H9 (cell line): ENCODE measurements around the gene FBXO31. TPM values are rescaled to one million over a fixed set of nuclear protein-coding genes. Genes with fewer than 3 reads are reported as not detected.

ENCODE experiments used
- DNase-seq: peaks from one replicate; pipeline ENCODE4 v3.0.0-alpha.2; 2017
- H2AFZ ChIP-seq: one replicate; pipeline ENCODE4 v1.6.1; 2013; ENCODE audit warnings: mild to moderate bottlenecking, low read length, control low read depth, moderate library complexity
- H2AK5ac ChIP-seq: 2 replicates; pipeline ENCODE4 v1.6.1; 2013; ENCODE audit warnings: low read length, control low read depth, mixed read lengths; ENCODE audit not compliant: insufficient read length
- H2BK120ac ChIP-seq: one replicate; pipeline ENCODE4 v1.6.1; 2013; ENCODE audit warnings: low read depth, mild to moderate bottlenecking, low read length, control low read depth, inconsistent platforms; ENCODE audit not compliant: poor library complexity, severe bottlenecking
- H2BK12ac ChIP-seq: 2 replicates; pipeline ENCODE4 v1.6.1; 2013; ENCODE audit warnings: low read length, control low read depth, mixed read lengths, low read depth; ENCODE audit not compliant: insufficient read length
- H2BK15ac ChIP-seq: 2 replicates; pipeline ENCODE4 v1.6.1; 2013; ENCODE audit warnings: low read depth, low read length, control low read depth
- H2BK20ac ChIP-seq: one replicate; pipeline ENCODE4 v1.6.1; 2013; ENCODE audit warnings: low read depth, mild to moderate bottlenecking, low read length, control low read depth, inconsistent platforms; ENCODE audit not compliant: poor library complexity, severe bottlenecking
- H2BK5ac ChIP-seq: 2 replicates; pipeline ENCODE4 v1.6.1; 2013; ENCODE audit warnings: low read length, control low read depth, mixed read lengths; ENCODE audit not compliant: insufficient read length
- H3K14ac ChIP-seq: 2 replicates; pipeline ENCODE4 v1.6.1; 2013; ENCODE audit warnings: low read length, control low read depth; ENCODE audit not compliant: insufficient read depth
- H3K18ac ChIP-seq: 2 replicates; pipeline ENCODE4 v1.6.1; 2013; ENCODE audit warnings: low read depth, mild to moderate bottlenecking, mixed read lengths, low read length, control low read depth; ENCODE audit not compliant: insufficient read length
- H3K23ac ChIP-seq: 2 replicates; pipeline ENCODE4 v1.6.1; 2013; ENCODE audit warnings: low read length, control low read depth, mixed read lengths, low read depth; ENCODE audit not compliant: insufficient read length
- H3K23me2 ChIP-seq: 2 replicates; pipeline ENCODE4 v1.6.1; 2013; ENCODE audit warnings: low read depth, mild to moderate bottlenecking, mixed read lengths, low read length, control low read depth; ENCODE audit not compliant: insufficient read length, poor library complexity, severe bottlenecking
- H3K27ac ChIP-seq: 2 replicates; pipeline ENCODE4 v1.5.1; 2013; ENCODE audit warnings: low read length, control low read depth, mixed read lengths, low read depth; ENCODE audit not compliant: insufficient read length
- H3K27me3 ChIP-seq: 2 replicates; pipeline ENCODE4 v1.6.1; 2013; ENCODE audit warnings: low read length, control low read depth, inconsistent platforms; ENCODE audit not compliant: insufficient read depth
- H3K4ac ChIP-seq: 2 replicates; pipeline ENCODE4 v1.6.1; 2013; ENCODE audit warnings: low read depth, mild to moderate bottlenecking, control low read depth, inconsistent platforms, low read length, moderate library complexity
- H3K4me1 ChIP-seq: 2 replicates; pipeline ENCODE4 v1.6.1; 2013; ENCODE audit warnings: low read length, control low read depth, inconsistent platforms; ENCODE audit not compliant: insufficient read depth
- H3K4me2 ChIP-seq: 2 replicates; pipeline ENCODE4 v1.6.1; 2013; ENCODE audit warnings: low read length, control low read depth, mixed read lengths; ENCODE audit not compliant: insufficient read length, insufficient read depth
- H3K56ac ChIP-seq: 2 replicates; pipeline ENCODE4 v1.6.1; 2013; ENCODE audit warnings: low read depth, mild to moderate bottlenecking, mixed read lengths, low read length, control low read depth; ENCODE audit not compliant: insufficient read length
- H3K79me1 ChIP-seq: 2 replicates; pipeline ENCODE4 v1.6.1; 2013; ENCODE audit warnings: low read depth, mild to moderate bottlenecking, moderate library complexity, low read length, control low read depth, inconsistent platforms; ENCODE audit not compliant: insufficient read depth, poor library complexity, severe bottlenecking
- H3K79me2 ChIP-seq: 2 replicates; pipeline ENCODE4 v1.6.1; 2013; ENCODE audit warnings: low read length, control low read depth, inconsistent platforms; ENCODE audit not compliant: insufficient read depth
- H3K9ac ChIP-seq: 2 replicates; pipeline ENCODE4 v1.6.1; 2013; ENCODE audit warnings: low read length, control low read depth, mixed read lengths; ENCODE audit not compliant: insufficient read length; ENCODE audit errors: extremely low read depth
- H3K9me3 ChIP-seq: one replicate; pipeline ENCODE4 v1.6.1; 2013; ENCODE audit warnings: low read depth, low read length, inconsistent platforms; ENCODE audit not compliant: control insufficient read depth
- H3T11ph ChIP-seq: one replicate; pipeline ENCODE4 v1.6.1; 2013; ENCODE audit warnings: mild to moderate bottlenecking, low read length, control low read depth, inconsistent platforms
- H4K20me1 ChIP-seq: one replicate; pipeline ENCODE4 v1.6.1; 2013; ENCODE audit not compliant: control insufficient read depth, insufficient read length, insufficient read depth
- H4K5ac ChIP-seq: 2 replicates; pipeline ENCODE4 v1.6.1; 2013; ENCODE audit warnings: low read depth, mild to moderate bottlenecking, mixed read lengths, low read length, control low read depth; ENCODE audit not compliant: insufficient read length
- H4K8ac ChIP-seq: replicated peaks from 2 replicates; pipeline ENCODE4 v1.6.1; 2013; ENCODE audit warnings: low read length, control low read depth, mixed read lengths, low read depth; ENCODE audit not compliant: insufficient read length
- H4K91ac ChIP-seq: 2 replicates; pipeline ENCODE4 v1.6.1; 2013; ENCODE audit warnings: low read depth, mild to moderate bottlenecking, moderate library complexity, mixed read lengths, low read length, control low read depth; ENCODE audit not compliant: insufficient read length
- H3K27ac Mint-ChIP-seq, 3 experiments: 2 replicates in 2 of 3; 3 replicates in 1 of 3; pipeline ENCODE4 v1.8.0; 2020 to 2021; ENCODE audit warnings: mixed read lengths in 3 of 3, mild to moderate bottlenecking in 1 of 3, moderate library complexity in 1 of 3
- H3K27me3 Mint-ChIP-seq: 2 replicates; pipeline ENCODE4 v1.8.0; 2021; ENCODE audit warnings: low read depth, mild to moderate bottlenecking, moderate library complexity, mixed read lengths
- H3K36me3 Mint-ChIP-seq, 3 experiments: 2 replicates in 2 of 3; 3 replicates in 1 of 3; pipeline ENCODE4 v1.8.0; 2020 to 2021; ENCODE audit warnings: low read depth in 3 of 3, mixed read lengths in 3 of 3; ENCODE audit not compliant: insufficient read depth in 1 of 3
- H3K4me1 Mint-ChIP-seq, 2 experiments: 2 replicates each; pipeline ENCODE4 v1.8.0; 2020; ENCODE audit warnings: mixed read lengths in 2 of 2
- H3K4me3 Mint-ChIP-seq, 2 experiments: 2 replicates in 1 of 2; 3 replicates in 1 of 2; pipeline ENCODE4 v1.8.0; 2020 to 2021; ENCODE audit warnings: mild to moderate bottlenecking in 2 of 2, mixed read lengths in 2 of 2, moderate library complexity in 1 of 2
- H3K9me3 Mint-ChIP-seq, 2 experiments: 2 replicates in 1 of 2; 3 replicates in 1 of 2; pipeline ENCODE4 v1.8.0; 2020; ENCODE audit warnings: mild to moderate bottlenecking in 2 of 2, mixed read lengths in 2 of 2, moderate library complexity in 1 of 2
- CTCF ChIP-seq: fragments of 200-600 bp; sonication (generic); conservative IDR thresholded peaks from 3 replicates; pipeline ENCODE4 v1.8.0; 2021; ENCODE audit warnings: antibody characterized with exemption, mild to moderate bottlenecking
- WGBS: extraction: QIAGEN DNeasy Blood & Tissue Kit; methylation state at CpG from one replicate; pipeline ENCODE4 v1.1.7; 2013; ENCODE audit warnings: missing lambda C conversion rate, low lambda C conversion rate, mixed read lengths; ENCODE audit not compliant: insufficient read length; ENCODE audit errors: extremely low coverage; 5-methylcytosine and 5-hydroxymethylcytosine counted together
- total RNA-seq: library from RNA; stranded (reverse); gene quantifications from 2 replicates; pipeline ENCODE4 v1.2.1, GENCODE V29; 2021

The FBXO31 gene
- total RNA-seq, 1 experiment from 2014 or later = 24.2 TPM

GRCh38 chr16:87376660-87377059, 6.9 kb downstream of the FBXO31 start:
- WGBS = no CpG with 5 or more reads among the region's 6 CpGs
- no peak overlapping the region for H3T11ph ChIP-seq
- no peak overlapping the region for H3K27ac ChIP-seq

More at GRCh38 chr16:87376660-87377059, 6.9 kb downstream of the FBXO31 start:
- Histone ChIP-seq H3K9ac (no peak overlapping the region), H3K4ac (no peak overlapping the region), H3K27me3 (no peaks in the 10 kb centered on the region), H2AK5ac (no peak overlapping the region), H2BK5ac (no peak overlapping the region), H3K23me2 (no peaks in the 10 kb centered on the region), H3K18ac (no peak overlapping the region), H3K23ac (no peak overlapping the region), H3K79me2 (peaks cover 5% of the 10 kb centered on the region; the same call in 1 of the 2 replicates), H3K4me1 (no peaks in the 10 kb centered on the region; the same call in 1 of the 2 replicates), H2BK15ac (no peak overlapping the region), H3K14ac (no peak overlapping the region), H2BK20ac (no peak overlapping the region), H4K5ac (no peak overlapping the region), H4K91ac (no peak overlapping the region), H2BK120ac (no peak overlapping the region), H3K4me2 (no peak overlapping the region), H3K56ac (no peak overlapping the region), H2BK12ac (no peak overlapping the region), H4K20me1 (no peaks in the 10 kb centered on the region), H3K9me3 (no peaks in the 10 kb centered on the region), H3K79me1 (no peaks in the 10 kb centered on the region), H4K8ac (no peak overlapping the region), H2AFZ (no peak overlapping the region)
- no peak overlapping the region for H3K4me3 Mint-ChIP-seq
- no peak for DNase-seq
- H3K4me1 Mint-ChIP-seq = peaks cover 5 to 9% of the 10 kb centered on the region in 2 experiments; a peak in 3 of 4 replicates
- TF ChIP-seq CTCF = no peak
- H3K27ac Mint-ChIP-seq = peak overlapping the region in 1 of 3 experiments; percentile 64; a peak in 1 of 7 replicates
- H3K36me3 Mint-ChIP-seq = peaks cover 7 to 14% (median 10%) of the 10 kb centered on the region in 3 experiments; a peak in 6 of 7 replicates
- H3K9me3 Mint-ChIP-seq = peaks cover 0 to 3% of the 10 kb centered on the region in 2 experiments; a peak in 1 of 5 replicates
- H3K27me3 Mint-ChIP-seq = no peaks in the 10 kb centered on the region
